Keratinocyte (primary cell): ENCODE measurements around the gene KLHL29. TPM values are rescaled to one million over a fixed set of nuclear protein-coding genes. Genes with fewer than 3 reads are reported as not detected.

Experiments
- DNase-seq: peaks from one replicate; pipeline ENCODE4 v3.0.0-alpha.2; 2011; ENCODE audit warnings: low read depth, missing footprints, low spot score
- FAIRE-seq: peaks from 2 replicates; lab custom pipeline; 2011; peaks lifted over from hg19 to GRCh38; lab: Jason Lieb, UNC
- H2AFZ ChIP-seq: 2 replicates; pipeline ENCODE4 v1.6.0; 2012; ENCODE audit warnings: low read length, control low read depth, inconsistent platforms; ENCODE audit not compliant: control insufficient read depth
- H3K27ac ChIP-seq: 2 replicates; pipeline ENCODE4 v1.5.1; 2011; ENCODE audit warnings: low read length; ENCODE audit not compliant: control insufficient read depth, insufficient read depth
- H3K27me3 ChIP-seq: 3 replicates; pipeline ENCODE4 v1.6.0; 2011; ENCODE audit warnings: low read length; ENCODE audit not compliant: control insufficient read depth, insufficient read depth; ENCODE audit errors: extremely low read depth
- H3K36me3 ChIP-seq, 2 experiments: 2 replicates in 1 of 2; 3 replicates in 1 of 2; pipeline ENCODE4 v1.5.1; 2011; ENCODE audit warnings: low read length in 2 of 2, mild to moderate bottlenecking in 1 of 2; ENCODE audit not compliant: control insufficient read depth in 2 of 2, insufficient read depth in 2 of 2; ENCODE audit errors: extremely low read depth in 1 of 2
- H3K4me1 ChIP-seq: 3 replicates; pipeline ENCODE4 v1.5.1; 2011; ENCODE audit warnings: low read length; ENCODE audit not compliant: control insufficient read depth, insufficient read depth; ENCODE audit errors: extremely low read depth
- H3K4me2 ChIP-seq: 3 replicates; pipeline ENCODE4 v1.6.0; 2011; ENCODE audit warnings: low read depth, low read length; ENCODE audit not compliant: control insufficient read depth, insufficient read depth; ENCODE audit errors: extremely low read depth
- H3K4me3 ChIP-seq, 3 experiments: fragments of 200-600 bp in 1 of 3; sonication (generic) in 1 of 3; 2 replicates in 2 of 3; 3 replicates in 1 of 3; pipeline ENCODE4 v1.5.1; 2011 to 2016; ENCODE audit warnings: low read length in 3 of 3, mild to moderate bottlenecking in 3 of 3, control low read depth in 2 of 3, inconsistent platforms in 1 of 3, low read depth in 1 of 3, mixed read lengths in 1 of 3, mixed run types in 1 of 3, moderate library complexity in 1 of 3; ENCODE audit not compliant: control insufficient read depth in 2 of 3, insufficient read depth in 2 of 3; ENCODE audit errors: extremely low read depth in 1 of 3
- H3K79me2 ChIP-seq: 2 replicates; pipeline ENCODE4 v1.6.0; 2012; ENCODE audit warnings: low read length; ENCODE audit not compliant: control insufficient read depth, insufficient read depth
- H3K9ac ChIP-seq: 3 replicates; pipeline ENCODE4 v1.6.0; 2011; ENCODE audit warnings: low read length; ENCODE audit not compliant: control insufficient read depth, insufficient read depth; ENCODE audit errors: extremely low read depth
- H3K9me1 ChIP-seq: 3 replicates; pipeline ENCODE4 v1.6.0; 2011; ENCODE audit warnings: low read length; ENCODE audit not compliant: control insufficient read depth, insufficient read depth; ENCODE audit errors: extremely low read depth
- H3K9me3 ChIP-seq: 2 replicates; pipeline ENCODE4 v1.5.1; 2012; ENCODE audit warnings: low read depth, low read length; ENCODE audit not compliant: control insufficient read depth
- H4K20me1 ChIP-seq: 3 replicates; pipeline ENCODE4 v1.6.0; 2011; ENCODE audit warnings: low read length; ENCODE audit not compliant: control insufficient read depth, insufficient read depth; ENCODE audit errors: extremely low read depth
- EZH2 ChIP-seq: IDR thresholded peaks from one replicate; pipeline ENCODE4 v1.6.1; 2012; ENCODE audit warnings: inconsistent platforms, mild to moderate bottlenecking, low read length, moderate library complexity
- dilution Hi-C: fragments of 300-500 bp; cut with MboI; formaldehyde crosslinking; loops from one replicate; pipeline ENCODE4 v1.7.0; 2020; ENCODE audit warnings: low sequenced_read_pairs; ENCODE audit not compliant: extremely low pct_ligation_motif_present
- polyA plus RNA-seq, 5 experiments: library from polyadenylated mRNA; depleted of rRNA in 3 of 5; stranded (reverse) in 3 of 5; stranded (forward) in 1 of 5; unstranded in 1 of 5; fragments of >200 nt; gene quantifications; 1 replicate in 1 of 5; 2 replicates in 3 of 5; 3 replicates in 1 of 5; pipeline versions ENCODE4 v1.2.1 to v1.2.3, GENCODE V29; 2011 to 2012; ENCODE audit warnings: missing spikeins in 2 of 5, low read depth in 1 of 5, low replicate concordance in 1 of 5
- TF ChIP-seq, protein P1 (sequence below), 3 experiments: IDR thresholded peaks in 1 of 3; conservative IDR thresholded peaks in 1 of 3; optimal IDR thresholded peaks in 1 of 3; 2 replicates in 2 of 3; 3 replicates in 1 of 3; pipeline versions ENCODE3 to v1.5.1; 2011; ENCODE audit warnings: low read length in 3 of 3, mild to moderate bottlenecking in 3 of 3, moderate library complexity in 2 of 3, control low read depth in 1 of 3, inconsistent platforms in 1 of 3; ENCODE audit not compliant: insufficient read depth in 2 of 3; ENCODE audit errors: extremely low read depth in 1 of 3

Gene KLHL29
- polyA plus RNA-seq, 1 donor (not counting 4 experiments of a cell fraction or from before 2014, with no cell fraction given) = 4.7 TPM

DNA sequence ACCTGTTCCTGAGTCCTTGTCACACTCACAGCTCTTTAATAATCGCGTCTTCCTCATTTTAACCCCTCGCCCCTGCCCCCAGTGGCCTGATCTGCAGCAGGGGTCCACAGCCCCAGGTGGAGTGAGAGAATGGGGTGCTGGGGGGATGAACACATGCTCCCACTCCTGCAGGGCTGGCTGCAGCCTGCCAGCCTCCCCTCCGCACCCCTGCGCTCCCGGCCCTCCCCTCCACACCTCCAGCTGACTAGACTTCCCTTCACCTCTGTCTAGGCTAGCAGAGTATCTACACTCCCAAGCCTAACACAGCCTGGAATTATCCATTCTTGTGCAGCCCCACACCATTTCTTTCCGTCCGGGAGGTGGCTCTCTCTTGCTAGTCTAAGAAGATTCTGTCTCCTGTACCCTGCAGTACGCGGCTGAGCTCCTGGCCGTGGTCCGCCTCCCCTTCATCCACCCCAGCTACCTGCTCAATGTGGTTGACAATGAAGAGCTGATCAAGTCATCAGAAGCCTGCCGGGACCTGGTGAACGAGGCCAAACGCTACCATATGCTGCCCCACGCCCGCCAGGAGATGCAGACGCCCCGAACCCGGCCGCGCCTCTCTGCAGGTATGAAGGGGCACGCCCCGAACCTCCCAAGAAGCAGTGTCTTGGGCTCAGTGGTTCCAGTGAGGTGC is 310.4 kb downstream of the KLHL29 start:
- Histone ChIP-seq H3K4me3 (no peak overlapping the region), H3K36me3 (peaks cover 8 to 23% of the 10 kb centered on the region in 2 experiments), H3K79me2 (no peaks in the 10 kb centered on the region), H3K27me3 (no peaks in the 10 kb centered on the region), H3K27ac (no peak overlapping the region), H2AFZ (no peak overlapping the region), H3K9ac (no peak overlapping the region), H3K9me3 (no peaks in the 10 kb centered on the region), H3K9me1 (no peaks in the 10 kb centered on the region), H3K4me2 (no peak overlapping the region), H3K4me1 (no peaks in the 10 kb centered on the region), H4K20me1 (no peaks in the 10 kb centered on the region)
- DNase-seq (no peak), FAIRE-seq (no peak)
- dilution Hi-C loops = no loop called here
- TF ChIP-seq, protein P1, sequence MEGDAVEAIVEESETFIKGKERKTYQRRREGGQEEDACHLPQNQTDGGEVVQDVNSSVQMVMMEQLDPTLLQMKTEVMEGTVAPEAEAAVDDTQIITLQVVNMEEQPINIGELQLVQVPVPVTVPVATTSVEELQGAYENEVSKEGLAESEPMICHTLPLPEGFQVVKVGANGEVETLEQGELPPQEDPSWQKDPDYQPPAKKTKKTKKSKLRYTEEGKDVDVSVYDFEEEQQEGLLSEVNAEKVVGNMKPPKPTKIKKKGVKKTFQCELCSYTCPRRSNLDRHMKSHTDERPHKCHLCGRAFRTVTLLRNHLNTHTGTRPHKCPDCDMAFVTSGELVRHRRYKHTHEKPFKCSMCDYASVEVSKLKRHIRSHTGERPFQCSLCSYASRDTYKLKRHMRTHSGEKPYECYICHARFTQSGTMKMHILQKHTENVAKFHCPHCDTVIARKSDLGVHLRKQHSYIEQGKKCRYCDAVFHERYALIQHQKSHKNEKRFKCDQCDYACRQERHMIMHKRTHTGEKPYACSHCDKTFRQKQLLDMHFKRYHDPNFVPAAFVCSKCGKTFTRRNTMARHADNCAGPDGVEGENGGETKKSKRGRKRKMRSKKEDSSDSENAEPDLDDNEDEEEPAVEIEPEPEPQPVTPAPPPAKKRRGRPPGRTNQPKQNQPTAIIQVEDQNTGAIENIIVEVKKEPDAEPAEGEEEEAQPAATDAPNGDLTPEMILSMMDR (optimal IDR thresholded peaks at IDR 0.05 in 1 of 3, IDR thresholded peaks at IDR 0.05 in 1 of 3, conservative IDR thresholded peaks at IDR 0.05 in 1 of 3; ENCODE audit: extremely low read depth in 1 of 3, insufficient read depth in 2 of 3, low read length in 3 of 3) = no peak
- no peak for TF ChIP-seq EZH2

DNA sequence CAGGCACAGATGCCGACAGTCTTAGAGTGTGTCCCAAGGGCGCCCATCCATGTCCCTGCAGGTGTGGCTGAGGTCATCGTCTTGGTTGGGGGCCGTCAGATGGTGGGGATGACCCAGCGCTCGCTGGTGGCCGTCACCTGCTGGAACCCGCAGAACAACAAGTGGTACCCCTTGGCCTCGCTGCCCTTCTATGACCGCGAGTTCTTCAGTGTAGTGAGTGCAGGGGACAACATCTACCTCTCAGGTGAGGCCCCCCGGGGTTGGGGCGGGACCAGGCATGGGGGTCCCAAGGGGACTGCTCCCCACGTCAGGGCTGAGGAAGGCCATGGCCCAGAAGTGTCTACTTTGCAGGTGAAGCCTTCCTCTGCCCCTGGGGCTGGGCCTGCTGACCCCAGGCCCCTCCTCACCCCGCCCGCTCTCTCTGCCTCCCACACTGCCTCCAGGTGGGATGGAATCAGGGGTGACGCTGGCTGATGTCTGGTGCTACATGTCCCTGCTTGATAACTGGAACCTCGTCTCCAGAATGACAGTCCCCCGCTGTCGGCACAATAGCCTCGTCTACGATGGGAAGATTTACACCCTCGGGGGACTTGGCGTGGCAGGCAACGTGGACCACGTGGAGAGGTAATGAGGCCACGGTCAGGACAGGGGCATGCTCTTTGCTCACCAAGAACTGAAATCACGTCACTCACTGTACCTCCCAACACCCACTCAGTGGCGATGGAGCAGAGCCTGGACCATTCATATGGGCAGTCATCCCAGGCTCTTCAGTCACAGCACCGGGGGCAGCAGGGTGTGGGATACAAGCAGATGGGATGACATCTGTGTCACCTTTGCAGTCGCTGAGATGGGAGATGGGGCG is 311.1 kb downstream of the KLHL29 start:
- H4K20me1 ChIP-seq = no peaks in the 10 kb centered on the region
- H3K9ac ChIP-seq = no peak overlapping the region
- H2AFZ ChIP-seq = no peak overlapping the region
- DNase-seq (no peak), FAIRE-seq (no peak)
- no peaks in the 10 kb centered on the region for H3K9me3 ChIP-seq
- dilution Hi-C loops = no loop called here
- H3K4me1 ChIP-seq = no peaks in the 10 kb centered on the region
- no peak overlapping the region for H3K27ac ChIP-seq
- no peaks in the 10 kb centered on the region for H3K9me1 ChIP-seq
- no peaks in the 10 kb centered on the region for H3K79me2 ChIP-seq
- no peak overlapping the region for H3K4me2 ChIP-seq
- H3K4me3 ChIP-seq = no peak overlapping the region
- TF ChIP-seq, protein P1 (optimal IDR thresholded peaks at IDR 0.05 in 1 of 3, IDR thresholded peaks at IDR 0.05 in 1 of 3, conservative IDR thresholded peaks at IDR 0.05 in 1 of 3; ENCODE audit: extremely low read depth in 1 of 3, insufficient read depth in 2 of 3, low read length in 3 of 3) = no peak
- no peak for TF ChIP-seq EZH2
- H3K36me3 ChIP-seq = peaks cover 8 to 29% of the 10 kb centered on the region in 2 experiments
- no peaks in the 10 kb centered on the region for H3K27me3 ChIP-seq
